G401 (cell line): Measurements from ENCODE around the gene TRIM71. TPM values are rescaled to one million over a fixed set of nuclear protein-coding genes. Genes with fewer than 3 reads are reported as not detected.
"Not testable (repeated sequence)": the region's sequence is repeated elsewhere in the genome, so short reads cannot be mapped to it uniquely, and the experiment has no call there.

Experiments
- DNase-seq: peaks from one replicate; pipeline ENCODE4 v3.0.0-alpha.2; 2015; ENCODE audit warnings: low spot score
- in situ Hi-C: cut with HindIII; loops from 2 replicates; pipeline ENCODE4 v1.10.0; 2016; ENCODE audit warnings: low sequenced_read_pairs, mixed read lengths
- total RNA-seq: library from RNA; depleted of rRNA; stranded (reverse); fragments of >200 nt; shearing (Covaris generic); gene quantifications from 2 replicates; pipeline ENCODE4 v1.2.3, GENCODE V29; 2014

TRIM71 gene
- total RNA-seq, 1 experiment from 2014 or later = 28.0 TPM

- in situ Hi-C loops = no loop called here
- no peak for DNase-seq
Observed at GRCh38 chr3:32818229-32818969, 602 bp downstream of the TRIM71 start.

- in situ Hi-C loops = no loop called here
- DNase-seq = no peak
Observed at GRCh38 chr3:32818970-32819511, 1.2 kb downstream of the TRIM71 start.

- in situ Hi-C loops = no loop called here
Observed at GRCh38 chr3:32819551-32820348, 2.0 kb downstream of the TRIM71 start.

GRCh38 chr3:32820430-32820829 lies 2.6 kb downstream of the TRIM71 start:
- in situ Hi-C loops = no loop called here
- DNase-seq = no peak

More at GRCh38 chr3:32819551-32820348, 2.0 kb downstream of the TRIM71 start:
- DNase-seq = no peak

- in situ Hi-C loops = no loop called here
- no peak for DNase-seq
Observed at GRCh38 chr3:32820971-32821685, 3.3 kb downstream of the TRIM71 start.

GRCh38 chr3:32821686-32822296 lies 4.0 kb downstream of the TRIM71 start:
- in situ Hi-C loops = no loop called here

GRCh38 chr3:32822609-32823498 lies 5.1 kb downstream of the TRIM71 start:
- DNase-seq = no peak
- in situ Hi-C loops = no loop called here

More at GRCh38 chr3:32821686-32822296, 4.0 kb downstream of the TRIM71 start:
- DNase-seq = no peak

- in situ Hi-C loops, DNase-seq: not testable (repeated sequence)
Observed at GRCh38 chr3:32823641-32824184, 5.9 kb downstream of the TRIM71 start.

GRCh38 chr3:32825601-32826375 lies 8.0 kb downstream of the TRIM71 start:
- DNase-seq = no peak
- in situ Hi-C loops = loop anchor here (5.0 kb wide), 1 partner anchor 53 kb away; no protein-coding TSS in a partner anchor

- in situ Hi-C loops = no loop called here
- no peak for DNase-seq
Observed at GRCh38 chr3:32831062-32831461, 13.3 kb downstream of the TRIM71 start.

- in situ Hi-C loops = no loop called here
- no peak for DNase-seq
Observed at GRCh38 chr3:32831791-32832190, 14.0 kb downstream of the TRIM71 start.

- in situ Hi-C loops = no loop called here
Observed at GRCh38 chr3:32832193-32832592, 14.4 kb downstream of the TRIM71 start.

GRCh38 chr3:32835049-32835371 lies 17.2 kb downstream of the TRIM71 start:
- in situ Hi-C loops = no loop called here
- DNase-seq = no peak

More at GRCh38 chr3:32832193-32832592, 14.4 kb downstream of the TRIM71 start:
- DNase-seq = no peak

- in situ Hi-C loops = no loop called here
- no peak for DNase-seq
Observed at GRCh38 chr3:32835961-32836360, 18.2 kb downstream of the TRIM71 start.

- no peak for DNase-seq
- in situ Hi-C loops = no loop called here
Observed at GRCh38 chr3:32836601-32837000, 18.8 kb downstream of the TRIM71 start.

GRCh38 chr3:32837366-32837765 lies 19.6 kb downstream of the TRIM71 start:
- in situ Hi-C loops = no loop called here

GRCh38 chr3:32837789-32838188 lies 20.0 kb downstream of the TRIM71 start:
- DNase-seq = no peak
- in situ Hi-C loops = no loop called here

More at GRCh38 chr3:32837366-32837765, 19.6 kb downstream of the TRIM71 start:
- no peak for DNase-seq
